GM18909 (cell line): ENCODE data around the gene RAB34.

ENCODE experiments used
- ATAC-seq: cut with Tn5 transposase; IDR thresholded peaks from one replicate; pipeline ENCODE4 v1.9.1; 2021; ENCODE audit warnings: mild to moderate bottlenecking; ENCODE audit not compliant: unreplicated experiment, poor library complexity

RAB34 gene

GRCh38 chr17:28688481-28688880 is 29.2 kb downstream of the RAB34 start:
- ATAC-seq = no peak

- ATAC-seq = no peak
These were observed 31.4 kb downstream of the RAB34 start for GRCh38 chr17:28686296-28686695.

GRCh38 chr17:28685366-28685765 is 32.3 kb downstream of the RAB34 start:
- no peak for ATAC-seq

GRCh38 chr17:28684963-28685362 is 32.7 kb downstream of the RAB34 start:
- ATAC-seq = no peak

- no peak for ATAC-seq
These were observed 35.0 kb downstream of the RAB34 start for GRCh38 chr17:28682655-28683054.

GRCh38 chr17:28675980-28676379 is 41.7 kb downstream of the RAB34 start:
- ATAC-seq = no peak

GRCh38 chr17:28675490-28675889 is 42.2 kb downstream of the RAB34 start:
- no peak for ATAC-seq

- ATAC-seq = no peak
These were observed 47.8 kb downstream of the RAB34 start for GRCh38 chr17:28669918-28670317.

- no peak for ATAC-seq
These were observed 49.8 kb downstream of the RAB34 start for GRCh38 chr17:28667870-28668269.

- no peak for ATAC-seq
These were observed 51.7 kb downstream of the RAB34 start for GRCh38 chr17:28665994-28666393.
